Uterus (tissue), 2 donors: ENCODE measurements around the gene SLC41A3.

Experiments used
- POLR2A ChIP-seq, 2 donors: fragments of 450-650 bp; IDR thresholded peaks; one replicate each; pipeline ENCODE4 v1.6.1; 2016; ENCODE audit warnings: antibody characterized with exemption in 2 of 2, mild to moderate bottlenecking in 1 of 2, moderate library complexity in 1 of 2
- TF ChIP-seq, protein P1 (sequence below), 4 experiments: fragments of 200-600 bp in 2 of 4; fragments of 450-650 bp in 2 of 4; sonication (generic) in 2 of 4; IDR thresholded peaks; one replicate each; pipeline ENCODE4 v1.5.1; 2016 to 2019; ENCODE audit warnings: antibody characterized with exemption in 4 of 4, mild to moderate bottlenecking in 2 of 4, moderate library complexity in 1 of 4

DNA sequence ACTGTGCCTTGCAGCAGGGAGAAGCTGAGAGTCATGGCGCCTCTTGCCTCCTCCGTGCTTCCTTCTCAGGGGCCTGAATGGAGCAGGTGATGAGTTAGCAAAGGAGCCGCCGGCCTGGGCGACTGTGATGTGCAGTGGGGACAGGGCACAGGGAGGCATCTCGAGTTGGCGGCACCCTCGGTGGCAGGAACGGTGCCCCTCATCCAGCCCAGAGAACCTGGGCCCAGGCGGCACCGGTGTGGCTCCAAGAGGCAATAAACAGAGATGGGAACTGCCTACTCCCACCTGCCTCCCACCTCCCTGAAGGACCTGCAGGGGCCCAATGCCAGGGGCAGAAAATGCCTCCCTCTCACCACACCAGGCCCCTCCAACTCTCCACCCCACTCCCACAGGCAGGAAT is 6.2 kb downstream of the SLC41A3 start:
- TF ChIP-seq, protein P1, sequence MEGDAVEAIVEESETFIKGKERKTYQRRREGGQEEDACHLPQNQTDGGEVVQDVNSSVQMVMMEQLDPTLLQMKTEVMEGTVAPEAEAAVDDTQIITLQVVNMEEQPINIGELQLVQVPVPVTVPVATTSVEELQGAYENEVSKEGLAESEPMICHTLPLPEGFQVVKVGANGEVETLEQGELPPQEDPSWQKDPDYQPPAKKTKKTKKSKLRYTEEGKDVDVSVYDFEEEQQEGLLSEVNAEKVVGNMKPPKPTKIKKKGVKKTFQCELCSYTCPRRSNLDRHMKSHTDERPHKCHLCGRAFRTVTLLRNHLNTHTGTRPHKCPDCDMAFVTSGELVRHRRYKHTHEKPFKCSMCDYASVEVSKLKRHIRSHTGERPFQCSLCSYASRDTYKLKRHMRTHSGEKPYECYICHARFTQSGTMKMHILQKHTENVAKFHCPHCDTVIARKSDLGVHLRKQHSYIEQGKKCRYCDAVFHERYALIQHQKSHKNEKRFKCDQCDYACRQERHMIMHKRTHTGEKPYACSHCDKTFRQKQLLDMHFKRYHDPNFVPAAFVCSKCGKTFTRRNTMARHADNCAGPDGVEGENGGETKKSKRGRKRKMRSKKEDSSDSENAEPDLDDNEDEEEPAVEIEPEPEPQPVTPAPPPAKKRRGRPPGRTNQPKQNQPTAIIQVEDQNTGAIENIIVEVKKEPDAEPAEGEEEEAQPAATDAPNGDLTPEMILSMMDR (IDR thresholded peaks at IDR 0.05): no peak
- TF ChIP-seq POLR2A (IDR thresholded peaks at IDR 0.05): no peak
